Measurements from ENCODE around the gene NEK1.

GRCh38 chr4:169619518-169619957, 7.2 kb upstream of the NEK1 start:
- TF ChIP-seq, protein P1, sequence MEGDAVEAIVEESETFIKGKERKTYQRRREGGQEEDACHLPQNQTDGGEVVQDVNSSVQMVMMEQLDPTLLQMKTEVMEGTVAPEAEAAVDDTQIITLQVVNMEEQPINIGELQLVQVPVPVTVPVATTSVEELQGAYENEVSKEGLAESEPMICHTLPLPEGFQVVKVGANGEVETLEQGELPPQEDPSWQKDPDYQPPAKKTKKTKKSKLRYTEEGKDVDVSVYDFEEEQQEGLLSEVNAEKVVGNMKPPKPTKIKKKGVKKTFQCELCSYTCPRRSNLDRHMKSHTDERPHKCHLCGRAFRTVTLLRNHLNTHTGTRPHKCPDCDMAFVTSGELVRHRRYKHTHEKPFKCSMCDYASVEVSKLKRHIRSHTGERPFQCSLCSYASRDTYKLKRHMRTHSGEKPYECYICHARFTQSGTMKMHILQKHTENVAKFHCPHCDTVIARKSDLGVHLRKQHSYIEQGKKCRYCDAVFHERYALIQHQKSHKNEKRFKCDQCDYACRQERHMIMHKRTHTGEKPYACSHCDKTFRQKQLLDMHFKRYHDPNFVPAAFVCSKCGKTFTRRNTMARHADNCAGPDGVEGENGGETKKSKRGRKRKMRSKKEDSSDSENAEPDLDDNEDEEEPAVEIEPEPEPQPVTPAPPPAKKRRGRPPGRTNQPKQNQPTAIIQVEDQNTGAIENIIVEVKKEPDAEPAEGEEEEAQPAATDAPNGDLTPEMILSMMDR (IDR thresholded peaks at IDR 0.05; ENCODE audit: borderline replicate concordance, extremely low read depth, low read length, poor library complexity, severe bottlenecking), result peak; percentile 65
- no peak for TF ChIP-seq EZH2 (IDR thresholded peaks at IDR 0.05; ENCODE audit: borderline replicate concordance, low read depth, low read length, severe bottlenecking)
